PFSK-1 (cell line): Measurements from ENCODE around the gene IGFBPL1.

Experiments used
- FOXP2 ChIP-seq: optimal IDR thresholded peaks from 2 replicates; pipeline ENCODE3; 2011; ENCODE audit warnings: borderline replicate concordance, control low read depth, inconsistent platforms; ENCODE audit not compliant: insufficient read depth; ENCODE audit errors: extremely low read length, extremely low read depth
- POLR2AphosphoS5 ChIP-seq: IDR thresholded peaks from 2 replicates; pipeline ENCODE4 v1.6.1; 2012; ENCODE audit warnings: low read depth, mild to moderate bottlenecking, control low read depth, low read length, moderate library complexity
- REST ChIP-seq, 2 experiments: IDR thresholded peaks; 2 replicates each; pipeline versions ENCODE4 v1.6.1 to v1.8.0; 2011 to 2012; ENCODE audit warnings: low read depth in 2 of 2, low read length in 2 of 2, control low read depth in 1 of 2, inconsistent platforms in 1 of 2, mild to moderate bottlenecking in 1 of 2, moderate library complexity in 1 of 2; ENCODE audit not compliant: insufficient read depth in 1 of 2
- SIN3A ChIP-seq: IDR thresholded peaks from 2 replicates; pipeline ENCODE4 v1.6.1; 2012; ENCODE audit warnings: mild to moderate bottlenecking, low read length, moderate library complexity, borderline replicate concordance; ENCODE audit not compliant: insufficient read depth
- TAF1 ChIP-seq: IDR thresholded peaks from 2 replicates; pipeline ENCODE4 v1.6.1; 2012; ENCODE audit warnings: low read length, control low read depth, borderline replicate concordance; ENCODE audit not compliant: insufficient read depth

The IGFBPL1 gene

GRCh38 chr9:38367898-38368297 is 56.4 kb downstream of the IGFBPL1 start:
- TF ChIP-seq SIN3A: no peak
- no peak for TF ChIP-seq REST (IDR thresholded peaks at IDR 0.05; ENCODE audit: insufficient read depth in 1 of 2, low read depth in 2 of 2, low read length in 2 of 2)
- TF ChIP-seq FOXP2: no peak
- no peak for TF ChIP-seq TAF1
- no peak for TF ChIP-seq POLR2AphosphoS5

GRCh38 chr9:38363589-38363925 is 60.7 kb downstream of the IGFBPL1 start:
- no peak for TF ChIP-seq POLR2AphosphoS5
- no peak for TF ChIP-seq REST (IDR thresholded peaks at IDR 0.05; ENCODE audit: insufficient read depth in 1 of 2, low read depth in 2 of 2, low read length in 2 of 2)
- TF ChIP-seq TAF1: no peak
- no peak for TF ChIP-seq SIN3A
- no peak for TF ChIP-seq FOXP2

GRCh38 chr9:38362852-38363588 is 61.2 kb downstream of the IGFBPL1 start:
- TF ChIP-seq REST (IDR thresholded peaks at IDR 0.05; ENCODE audit: insufficient read depth in 1 of 2, low read depth in 2 of 2, low read length in 2 of 2): no peak
- TF ChIP-seq TAF1: no peak
- no peak for TF ChIP-seq SIN3A
- no peak for TF ChIP-seq POLR2AphosphoS5
- no peak for TF ChIP-seq FOXP2

GRCh38 chr9:38361473-38361850 is 62.8 kb downstream of the IGFBPL1 start:
- TF ChIP-seq FOXP2: no peak
- TF ChIP-seq POLR2AphosphoS5: no peak
- no peak for TF ChIP-seq TAF1
- TF ChIP-seq REST (IDR thresholded peaks at IDR 0.05; ENCODE audit: insufficient read depth in 1 of 2, low read depth in 2 of 2, low read length in 2 of 2): no peak
- no peak for TF ChIP-seq SIN3A
